Activated naive CD4-positive, alpha-beta T cell treated with anti-CD3 and anti-CD28 coated beads for 36 hours (primary cell): ENCODE measurements around the gene PPP2R5C. TPM values are rescaled to one million over a fixed set of nuclear protein-coding genes. Genes with fewer than 3 reads are reported as not detected.

ENCODE experiments used
- CTCF ChIA-PET: fragments of 350-600 bp; sonication (Branson Sonifier 250); formaldehyde crosslinking; loops from one replicate; lab custom pipeline; 2021; ENCODE audit warnings: antibody characterized with exemption; lab: Charles Lee
- DNase-seq: peaks from one replicate; pipeline ENCODE4 v3.0.0-alpha.2; 2020
- H3K27ac Mint-ChIP-seq: one replicate; pipeline ENCODE4 v1.8.0; 2021; ENCODE audit warnings: mild to moderate bottlenecking, mixed read lengths
- H3K27me3 Mint-ChIP-seq: one replicate; pipeline ENCODE4 v1.8.0; 2021; ENCODE audit warnings: low read depth, mixed read lengths
- H3K36me3 Mint-ChIP-seq: one replicate; pipeline ENCODE4 v1.8.0; 2021; ENCODE audit warnings: low read depth, mixed read lengths
- H3K4me1 Mint-ChIP-seq: one replicate; pipeline ENCODE4 v1.8.0; 2021; ENCODE audit warnings: low read depth, mixed read lengths
- H3K4me3 Mint-ChIP-seq: one replicate; pipeline ENCODE4 v1.8.0; 2021; ENCODE audit warnings: mild to moderate bottlenecking, moderate library complexity, mixed read lengths
- H3K9me3 Mint-ChIP-seq: one replicate; pipeline ENCODE4 v1.8.0; 2021; ENCODE audit warnings: mixed read lengths
- intact Hi-C: fragments of 100-400 bp; cut with micrococcal nuclease; formaldehyde crosslinking; loops from one replicate; pipeline ENCODE4 v1.15.1; 2023
- total RNA-seq, 2 experiments: library from RNA; stranded (reverse); gene quantifications; one replicate each; pipeline ENCODE4 v1.2.3, GENCODE V29; 2021

Gene PPP2R5C
- total RNA-seq, 2 experiments from 2014 or later, result 280 to 294 TPM

DNA sequence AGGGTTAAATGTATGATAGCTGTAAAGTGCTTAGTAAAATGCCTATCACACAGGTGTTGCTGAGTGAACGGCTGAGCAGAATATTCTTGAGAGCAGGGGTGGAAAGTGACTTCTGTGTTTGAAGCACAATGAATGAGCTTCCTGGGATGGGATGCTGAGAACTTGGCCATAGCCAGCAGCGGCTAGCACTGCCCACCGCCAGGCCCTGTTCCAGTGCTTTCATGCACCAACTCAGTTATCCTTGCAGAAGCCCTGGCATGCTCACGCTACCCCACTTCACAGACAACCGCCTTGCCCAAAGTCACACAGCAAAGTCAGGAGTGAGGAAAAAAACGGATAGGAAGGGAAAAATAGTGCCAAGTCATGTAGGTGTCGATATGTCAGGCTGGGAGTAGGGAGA is 213.7 kb downstream of the PPP2R5C start:
- Mint-ChIP-seq H3K9me3 (no peaks in the 10 kb centered on the region), H3K27me3 (no peaks in the 10 kb centered on the region), H3K27ac (no peak overlapping the region), H3K36me3 (peaks cover 20% of the 10 kb centered on the region), H3K4me3 (no peak overlapping the region), H3K4me1 (peaks cover 15% of the 10 kb centered on the region)
- DNase-seq, result no peak
- intact Hi-C loops, result no loop called here
- CTCF ChIA-PET, result interaction anchor here (0.7 kb wide), 1 partner anchor 61 kb away, joined by 3 read pairs; no protein-coding TSS in a partner anchor

Other genes with a start within 250 kb of the PPP2R5C start
- not detected for gene DIO3, start 200.2 kb upstream of the PPP2R5C start, total RNA-seq
- 100 to 1,000 TPM; 207 to 208 TPM for gene DYNC1H1, start 202.9 kb downstream of the PPP2R5C start, total RNA-seq